Activated CD4-positive, alpha-beta T cell treated with anti-CD3 and anti-CD28 coated beads for 48 hours (primary cell): Measurements from ENCODE around the gene KCNAB1.

Experiments
- DNase-seq: peaks from one replicate; pipeline ENCODE4 v3.0.0-alpha.2; 2020

The KCNAB1 gene

GRCh38 chr3:156513619-156514018, 393.2 kb downstream of the KCNAB1 start:
- no peak for DNase-seq

DNA sequence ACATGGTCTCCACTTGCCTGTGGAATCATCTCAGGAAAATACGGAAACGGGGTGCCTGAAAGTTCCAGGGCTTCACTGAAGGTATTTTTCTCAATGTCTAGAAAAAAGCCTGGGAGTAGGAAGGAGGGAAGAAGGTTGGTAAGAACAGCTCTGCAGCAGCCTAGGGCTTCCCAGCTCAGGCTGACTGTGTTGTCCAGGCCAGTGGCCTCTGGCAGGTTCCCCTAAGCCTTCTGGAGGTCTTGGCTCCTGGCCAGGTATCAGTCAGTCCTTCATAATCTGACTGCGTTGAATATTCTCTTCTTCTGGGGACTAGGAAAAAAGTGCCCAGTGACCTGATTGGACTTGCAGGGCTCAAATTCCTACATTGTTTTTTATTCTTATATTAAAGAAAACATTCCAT, 395.9 kb downstream of the KCNAB1 start:
- no peak for DNase-seq

GRCh38 chr3:156516961-156517360, 396.6 kb downstream of the KCNAB1 start:
- no peak for DNase-seq

DNA sequence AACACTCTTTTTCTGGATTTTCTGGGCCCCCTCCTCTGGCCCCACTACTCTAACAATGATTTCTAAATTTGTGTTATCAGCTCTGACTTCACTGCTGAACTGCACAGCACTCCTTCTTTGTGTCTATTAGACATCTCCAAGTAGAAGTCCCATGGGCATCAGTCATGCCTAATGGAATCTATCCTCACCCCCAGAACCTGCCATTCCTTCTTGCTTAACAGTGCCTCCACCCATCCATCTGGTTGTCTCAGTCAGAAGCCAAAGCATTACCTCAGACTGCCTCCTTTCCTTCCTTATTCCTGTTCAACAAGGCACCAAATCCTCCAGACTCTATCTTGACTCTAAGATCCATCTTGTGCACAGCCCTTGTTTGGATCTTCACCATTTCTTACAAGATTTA, 398.3 kb downstream of the KCNAB1 start:
- DNase-seq: no peak

- peak; percentile 24 for DNase-seq
These were observed 399.4 kb downstream of the KCNAB1 start for GRCh38 chr3:156519758-156520162.

GRCh38 chr3:156522673-156523072, 402.3 kb downstream of the KCNAB1 start:
- DNase-seq: no peak

- no peak for DNase-seq
These were observed 405.4 kb downstream of the KCNAB1 start for GRCh38 chr3:156525808-156526207.

GRCh38 chr3:156527060-156527459, 406.7 kb downstream of the KCNAB1 start:
- DNase-seq: no peak

- DNase-seq: no peak
These were observed 410.6 kb downstream of the KCNAB1 start for GRCh38 chr3:156530980-156531379.

DNA sequence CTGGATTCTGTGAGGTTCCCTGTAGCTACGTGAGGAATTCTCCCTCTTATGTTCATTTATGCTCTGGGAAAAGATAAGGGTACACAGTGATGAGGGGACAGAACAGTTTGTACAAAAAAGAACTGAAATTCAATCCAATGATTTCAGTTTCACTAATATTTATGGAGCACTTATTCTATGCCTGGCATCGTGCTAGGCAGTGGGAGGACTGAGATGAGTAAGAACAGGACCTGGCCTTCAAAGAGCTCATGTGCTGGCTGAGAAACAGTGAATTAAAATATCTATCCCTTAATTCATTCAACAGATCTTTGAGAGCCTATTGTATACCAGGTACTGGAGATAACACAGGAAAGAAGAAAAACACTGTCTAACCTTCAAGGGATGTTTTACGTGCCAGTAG, 412.4 kb downstream of the KCNAB1 start:
- no peak for DNase-seq

GRCh38 chr3:156533205-156533604, 412.8 kb downstream of the KCNAB1 start:
- DNase-seq: no peak

GRCh38 chr3:156535162-156535627, 414.8 kb downstream of the KCNAB1 start:
- DNase-seq: peak; percentile 35

DNA sequence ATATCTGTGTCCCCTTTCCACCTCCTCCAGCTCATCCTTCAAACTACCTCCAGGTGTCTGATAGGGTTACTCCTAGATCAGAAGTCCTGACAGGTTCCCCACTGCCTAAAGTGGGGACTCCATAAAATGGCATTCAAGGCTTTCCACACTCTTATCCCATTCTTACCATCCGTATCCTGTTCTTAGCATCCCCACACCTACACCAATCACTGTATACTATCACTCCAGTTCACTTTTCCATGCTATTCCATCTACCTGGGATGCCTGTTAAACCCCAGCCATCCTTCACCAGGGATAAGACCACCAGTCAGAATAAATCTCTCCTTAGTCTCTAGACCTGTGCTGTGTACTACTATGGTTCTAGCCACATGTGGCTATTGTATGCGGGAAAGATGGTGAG, 415.4 kb downstream of the KCNAB1 start:
- DNase-seq: no peak

DNA sequence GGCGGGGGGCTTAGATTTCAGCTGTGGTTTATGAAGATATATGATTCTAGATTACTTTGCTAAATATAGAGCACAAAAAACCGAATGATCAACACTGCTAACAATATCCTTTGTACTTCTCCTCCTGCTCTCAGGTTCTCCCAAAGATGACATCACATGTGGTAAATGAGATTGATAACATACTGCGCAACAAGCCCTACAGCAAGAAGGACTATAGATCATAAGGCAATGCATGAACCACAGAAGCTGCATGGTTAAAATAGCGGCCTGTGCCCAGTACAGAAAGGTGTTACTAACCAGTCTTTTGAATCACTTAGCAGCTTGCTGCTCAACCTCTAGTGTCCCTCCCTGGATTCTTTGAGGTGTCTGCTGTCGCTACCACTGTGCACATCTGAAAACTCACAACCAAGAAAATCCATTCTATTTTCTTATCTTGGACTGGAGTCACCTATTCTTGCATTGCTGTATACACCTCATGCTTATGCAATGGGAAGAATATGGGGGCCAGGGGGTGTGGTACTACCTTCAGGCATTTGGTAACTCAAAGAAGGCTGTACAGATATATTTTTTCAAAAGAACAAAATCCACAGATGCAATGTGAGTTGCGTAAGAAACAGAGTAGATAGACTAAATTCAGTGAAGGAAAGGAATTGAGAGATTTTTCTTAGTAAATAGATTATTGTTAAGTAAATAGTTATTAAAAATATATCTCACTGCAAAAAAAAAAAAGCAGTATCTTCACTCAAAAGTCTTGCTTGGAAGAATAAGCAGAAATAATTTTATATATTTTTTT, 416.3 kb downstream of the KCNAB1 start:
- no peak for DNase-seq

GRCh38 chr3:156539051-156539450, 418.7 kb downstream of the KCNAB1 start:
- DNase-seq: no peak

DNA sequence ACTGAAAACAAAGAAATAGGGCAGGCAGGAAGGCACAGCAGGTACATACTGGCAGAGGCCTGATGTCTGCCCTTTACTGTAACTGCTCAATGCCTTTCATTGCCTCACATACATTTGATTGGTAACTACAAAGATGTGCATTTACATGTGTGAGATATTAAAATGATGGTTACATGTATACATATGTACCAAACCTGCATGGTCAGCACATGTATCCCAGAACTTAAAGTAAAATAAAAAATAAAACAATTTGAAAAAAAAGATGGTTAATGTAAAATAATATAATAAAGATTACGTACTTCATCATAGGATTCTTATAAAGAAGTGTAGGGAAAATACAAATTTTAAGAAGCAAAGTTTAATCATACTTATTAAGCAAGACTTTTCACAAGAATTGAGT, 419.4 kb downstream of the KCNAB1 start:
- DNase-seq: no peak

DNA sequence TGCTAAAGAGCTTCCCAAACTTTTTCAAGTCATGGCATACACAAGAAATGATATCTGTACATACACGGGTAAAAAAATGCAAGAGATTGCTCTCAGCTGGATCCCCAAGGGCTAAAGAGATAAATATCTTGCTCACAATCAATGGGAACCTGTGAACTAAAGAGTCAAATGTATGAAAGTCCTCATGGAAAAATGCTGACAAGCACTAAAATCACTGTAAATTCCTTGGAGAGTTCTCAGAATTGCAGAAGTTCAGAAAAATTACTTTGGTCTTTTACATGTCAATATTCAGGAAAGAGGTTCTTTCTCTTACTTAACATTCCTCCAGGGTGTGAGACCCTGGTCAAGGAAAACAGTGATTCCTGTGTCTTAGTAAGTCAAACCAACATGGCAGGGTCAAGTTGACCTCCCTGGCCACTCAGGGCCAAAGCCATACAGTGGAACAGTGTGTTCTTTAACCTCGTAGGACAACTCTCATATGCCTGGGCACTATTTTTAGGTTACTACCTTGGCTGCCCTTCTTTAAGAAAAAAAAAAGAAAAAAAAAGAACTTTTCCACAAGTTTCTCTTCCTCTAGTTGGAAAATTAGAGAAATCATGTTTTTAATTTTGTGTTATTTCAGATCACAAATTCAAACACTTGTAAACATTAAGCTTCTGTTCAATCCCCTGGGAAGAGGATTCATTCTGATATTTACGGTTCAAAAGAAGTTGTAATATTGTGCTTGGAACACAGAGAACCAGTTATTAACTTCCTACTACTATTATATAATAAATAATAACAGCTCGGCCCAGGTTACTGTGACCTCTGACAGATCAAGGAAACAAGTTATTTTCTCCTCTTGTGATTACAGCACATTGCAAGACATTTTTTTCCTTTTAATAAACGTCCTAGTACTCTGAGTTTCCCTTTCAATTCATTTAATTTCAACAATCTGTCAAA, 422.0 kb downstream of the KCNAB1 start:
- no peak for DNase-seq

GRCh38 chr3:156543043-156543555, 422.7 kb downstream of the KCNAB1 start:
- no peak for DNase-seq

DNA sequence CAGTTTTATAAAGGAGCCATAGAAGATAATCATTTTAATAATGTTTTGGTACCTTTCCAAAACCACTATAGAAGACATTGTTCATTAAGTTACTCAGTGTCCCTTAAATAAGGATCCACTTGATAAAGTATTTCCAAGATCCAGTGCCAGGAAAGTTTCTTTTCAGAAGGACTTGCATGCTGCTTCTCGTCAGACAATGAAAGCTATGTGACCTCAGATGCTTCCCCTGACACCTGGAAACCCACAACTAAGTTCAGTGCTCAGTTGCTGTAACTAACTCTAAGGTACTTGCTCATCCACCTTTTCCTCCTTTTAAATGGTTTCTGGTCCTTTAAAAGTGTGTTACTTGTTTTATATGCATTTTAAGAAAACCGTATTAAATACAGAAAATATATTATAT, 427.3 kb downstream of the KCNAB1 start:
- no peak for DNase-seq

DNA sequence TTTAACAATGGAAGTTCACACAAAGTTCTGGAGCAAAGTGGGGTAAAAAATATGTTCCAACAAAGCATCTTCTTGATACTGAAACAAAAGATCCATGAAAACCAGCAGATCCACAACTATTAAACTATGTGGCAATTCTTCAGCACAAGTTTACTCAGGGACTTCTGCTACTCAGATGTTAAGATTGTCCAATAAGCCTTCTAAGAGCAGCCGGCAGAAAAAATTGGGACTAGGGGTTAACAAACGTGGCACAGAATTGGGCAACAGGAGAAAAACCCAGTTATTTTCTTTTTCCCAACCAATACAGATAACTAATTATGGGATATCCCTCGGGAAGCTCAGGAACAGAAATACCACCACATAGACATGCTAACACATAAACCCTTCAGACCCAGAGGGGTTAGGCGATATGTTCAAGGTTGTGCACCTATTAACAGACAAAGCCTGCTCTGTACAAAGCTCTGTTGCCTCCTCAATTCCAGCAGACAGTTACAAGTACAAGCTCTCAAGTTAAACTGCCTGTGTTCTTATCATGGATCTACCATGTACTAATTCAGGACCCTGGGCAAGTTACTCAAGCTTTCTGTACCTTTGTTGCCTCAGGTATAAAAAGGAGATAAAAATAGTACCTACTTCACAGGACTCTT, 427.8 kb downstream of the KCNAB1 start:
- no peak for DNase-seq

GRCh38 chr3:156548902-156549301, 428.5 kb downstream of the KCNAB1 start:
- DNase-seq: no peak

GRCh38 chr3:156551261-156551660, 430.9 kb downstream of the KCNAB1 start:
- DNase-seq: no peak

- DNase-seq: no peak
These were observed 431.4 kb downstream of the KCNAB1 start for GRCh38 chr3:156551746-156552145.
